SK-N-SH treated with all-trans-retinoic acid at 6 μM for 48 hours (cell line): ENCODE results near the gene FBXW11.

Experiments
- ISL1 ChIP-seq: fragments of 250-450 bp; sonication (Bioruptor Pico); IDR thresholded peaks from 2 replicates; pipeline ENCODE4 v2.1.2; 2022; ENCODE audit warnings: mild to moderate bottlenecking, moderate library complexity
- OSR1 ChIP-seq: fragments of 250-450 bp; sonication (Bioruptor Pico); IDR thresholded peaks from 2 replicates; pipeline ENCODE4 v1.8.0; 2022; ENCODE audit warnings: moderate library complexity, mild to moderate bottlenecking, inconsistent platforms
- RARB ChIP-seq: fragments of 250-450 bp; sonication (Bioruptor Pico); IDR thresholded peaks from 2 replicates; pipeline ENCODE4 v1.8.0; 2021; ENCODE audit warnings: mild to moderate bottlenecking, moderate library complexity
- SNAI2 ChIP-seq: fragments of 250-450 bp; sonication (Bioruptor Pico); IDR thresholded peaks from 2 replicates; pipeline ENCODE4 v1.5.0; 2020; ENCODE audit warnings: mild to moderate bottlenecking, moderate library complexity
- TCF4 ChIP-seq: fragments of 250-450 bp; sonication (Bioruptor Pico); IDR thresholded peaks from 2 replicates; pipeline ENCODE4 v1.8.0; 2021; ENCODE audit warnings: mild to moderate bottlenecking, moderate library complexity, borderline replicate concordance
- TOX ChIP-seq: fragments of 250-450 bp; sonication (Bioruptor Pico); IDR thresholded peaks from 2 replicates; pipeline ENCODE4 v1.8.0; 2021; ENCODE audit warnings: mild to moderate bottlenecking, moderate library complexity, borderline replicate concordance
- ZNF70 ChIP-seq: fragments of 450-650 bp; formaldehyde crosslinking; IDR thresholded peaks from 2 replicates; pipeline ENCODE4 v1.5.0; 2020; ENCODE audit warnings: mild to moderate bottlenecking, moderate library complexity
- TF ChIP-seq, protein P1 (sequence below): fragments of 250-450 bp; sonication (Bioruptor Pico); IDR thresholded peaks from 2 replicates; pipeline ENCODE4 v1.8.0; 2021; ENCODE audit warnings: low read depth, mild to moderate bottlenecking, moderate library complexity, borderline replicate concordance
- TF ChIP-seq, protein P2 (sequence below): fragments of 250-450 bp; sonication (Bioruptor Pico); IDR thresholded peaks from 2 replicates; pipeline ENCODE4 v1.5.1; 2021; ENCODE audit warnings: mild to moderate bottlenecking, moderate library complexity

DNA sequence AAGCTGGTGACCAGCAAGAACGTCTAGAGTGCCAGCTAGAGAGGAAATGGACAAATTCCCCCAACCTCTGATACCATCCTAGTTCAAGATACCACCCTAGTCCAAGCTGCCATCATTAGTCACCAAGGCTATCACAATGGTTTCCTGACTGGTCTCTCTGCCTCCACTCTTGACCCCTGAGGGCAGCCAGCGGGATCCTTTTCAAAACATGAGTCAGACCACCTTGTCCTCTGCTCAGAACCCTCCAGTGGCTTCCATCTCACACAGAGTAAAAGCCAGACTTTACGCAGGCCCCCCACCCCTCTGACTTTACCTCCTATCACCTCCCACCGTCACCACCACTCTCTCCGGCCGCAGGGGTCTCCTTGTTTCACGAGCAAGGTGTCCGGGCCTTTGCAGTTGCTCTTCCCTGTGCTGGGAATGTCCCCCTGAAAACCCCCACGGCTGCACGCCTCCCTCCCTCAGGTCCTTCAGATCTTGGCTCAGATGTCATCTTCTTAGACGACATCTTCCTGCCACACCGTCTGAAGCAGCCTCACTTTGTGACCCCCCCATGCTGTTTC is 42.2 kb upstream of the FBXW11 start:
- TF ChIP-seq TOX (CRISPR knock-in tag), result no peak
- no peak for TF ChIP-seq TCF4 (CRISPR knock-in tag)
- TF ChIP-seq ZNF70 (CRISPR knock-in tag), result no peak
- TF ChIP-seq OSR1 (CRISPR knock-in tag), result no peak
- TF ChIP-seq SNAI2 (CRISPR knock-in tag), result no peak
- no peak for TF ChIP-seq RARB
- TF ChIP-seq, protein P1, sequence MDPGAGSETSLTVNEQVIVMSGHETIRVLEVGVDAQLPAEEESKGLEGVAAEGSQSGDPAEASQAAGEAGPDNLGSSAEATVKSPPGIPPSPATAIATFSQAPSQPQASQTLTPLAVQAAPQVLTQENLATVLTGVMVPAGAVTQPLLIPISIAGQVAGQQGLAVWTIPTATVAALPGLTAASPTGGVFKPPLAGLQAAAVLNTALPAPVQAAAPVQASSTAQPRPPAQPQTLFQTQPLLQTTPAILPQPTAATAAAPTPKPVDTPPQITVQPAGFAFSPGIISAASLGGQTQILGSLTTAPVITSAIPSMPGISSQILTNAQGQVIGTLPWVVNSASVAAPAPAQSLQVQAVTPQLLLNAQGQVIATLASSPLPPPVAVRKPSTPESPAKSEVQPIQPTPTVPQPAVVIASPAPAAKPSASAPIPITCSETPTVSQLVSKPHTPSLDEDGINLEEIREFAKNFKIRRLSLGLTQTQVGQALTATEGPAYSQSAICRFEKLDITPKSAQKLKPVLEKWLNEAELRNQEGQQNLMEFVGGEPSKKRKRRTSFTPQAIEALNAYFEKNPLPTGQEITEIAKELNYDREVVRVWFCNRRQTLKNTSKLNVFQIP (CRISPR knock-in tag), result no peak
- TF ChIP-seq, protein P2, sequence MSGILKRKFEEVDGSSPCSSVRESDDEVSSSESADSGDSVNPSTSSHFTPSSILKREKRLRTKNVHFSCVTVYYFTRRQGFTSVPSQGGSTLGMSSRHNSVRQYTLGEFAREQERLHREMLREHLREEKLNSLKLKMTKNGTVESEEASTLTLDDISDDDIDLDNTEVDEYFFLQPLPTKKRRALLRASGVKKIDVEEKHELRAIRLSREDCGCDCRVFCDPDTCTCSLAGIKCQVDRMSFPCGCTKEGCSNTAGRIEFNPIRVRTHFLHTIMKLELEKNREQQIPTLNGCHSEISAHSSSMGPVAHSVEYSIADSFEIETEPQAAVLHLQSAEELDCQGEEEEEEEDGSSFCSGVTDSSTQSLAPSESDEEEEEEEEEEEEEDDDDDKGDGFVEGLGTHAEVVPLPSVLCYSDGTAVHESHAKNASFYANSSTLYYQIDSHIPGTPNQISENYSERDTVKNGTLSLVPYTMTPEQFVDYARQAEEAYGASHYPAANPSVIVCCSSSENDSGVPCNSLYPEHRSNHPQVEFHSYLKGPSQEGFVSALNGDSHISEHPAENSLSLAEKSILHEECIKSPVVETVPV (CRISPR knock-in tag), result no peak
- no peak for TF ChIP-seq ISL1
